ENCODE measurements around the gene CDH16.
"Not testable (repeated sequence)": the region's sequence is repeated elsewhere in the genome, so short reads cannot be mapped to it uniquely, and the experiment has no call there.

Gene CDH16

DNA sequence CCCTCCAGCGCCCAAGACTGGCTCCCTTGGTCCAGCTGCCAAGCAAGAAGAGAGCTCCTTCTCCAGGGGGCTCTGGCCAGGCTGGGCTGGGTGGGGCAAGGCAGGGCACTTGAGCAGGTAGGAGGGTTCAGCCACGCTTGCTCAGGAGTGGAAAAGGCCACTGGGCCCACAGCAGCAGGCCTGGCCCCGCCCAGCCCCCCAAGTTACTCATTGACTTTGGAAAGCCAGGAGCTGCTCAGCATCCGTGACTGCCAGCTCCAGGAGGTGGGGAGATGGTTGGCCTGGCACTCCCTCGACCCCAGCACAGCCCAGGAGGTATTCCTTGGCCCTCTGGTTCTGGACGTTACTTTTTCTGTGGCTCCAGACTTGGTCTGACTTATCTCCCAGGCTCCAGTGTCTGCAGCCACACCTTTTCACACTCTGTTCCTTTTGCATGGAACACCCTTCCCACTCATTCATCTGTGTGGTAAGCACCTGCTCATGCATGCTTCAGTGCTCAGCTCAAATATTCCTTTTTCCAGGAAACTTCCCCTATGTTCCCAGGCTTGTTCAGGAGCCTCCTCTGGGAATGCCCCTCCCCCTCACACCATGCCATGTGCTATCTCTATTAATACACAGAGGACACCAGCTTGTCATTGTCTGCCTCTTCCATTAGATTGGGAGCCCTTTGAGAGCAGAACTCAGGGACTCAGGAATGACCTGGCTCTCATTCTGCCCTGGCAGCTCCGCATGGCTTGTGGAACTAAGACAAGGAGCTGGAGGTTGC, at the start of gene CDH16:
Gene CDH16, minus strand, starts transcription at position 83 of the 766 bp plus-strand sequence. CDS start 820 bp downstream, outside the sequence.
- no peak for DNase-seq (ENCODE audit: low read depth in 2 of 2)

- no peak for DNase-seq (ENCODE audit: low read depth in 2 of 2)
These were observed 45.4 kb upstream of the CDH16 start for GRCh38 chr16:66964049-66964448.

DNA sequence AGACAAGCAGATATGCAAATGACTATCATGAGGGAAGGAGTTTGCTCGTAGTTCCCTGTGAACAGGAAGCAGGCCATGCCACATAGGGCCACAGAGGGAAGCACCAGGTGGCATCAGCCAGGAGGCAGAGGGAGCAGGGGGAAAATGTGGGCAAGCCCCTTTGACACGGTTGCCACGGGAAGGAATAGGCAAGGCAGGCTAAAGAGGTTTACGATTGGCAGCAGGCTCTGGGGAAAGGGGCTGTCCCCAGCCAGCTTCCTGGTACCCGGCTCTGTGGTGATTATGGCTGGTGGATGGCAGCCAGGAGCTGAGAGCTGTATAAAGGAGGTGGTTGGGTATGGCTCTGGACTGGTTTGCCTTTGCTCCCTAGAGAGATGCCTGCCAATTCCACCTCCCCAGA, 43.2 kb upstream of the CDH16 start:
- DNase-seq (ENCODE audit: low read depth in 2 of 2) = no peak

DNA sequence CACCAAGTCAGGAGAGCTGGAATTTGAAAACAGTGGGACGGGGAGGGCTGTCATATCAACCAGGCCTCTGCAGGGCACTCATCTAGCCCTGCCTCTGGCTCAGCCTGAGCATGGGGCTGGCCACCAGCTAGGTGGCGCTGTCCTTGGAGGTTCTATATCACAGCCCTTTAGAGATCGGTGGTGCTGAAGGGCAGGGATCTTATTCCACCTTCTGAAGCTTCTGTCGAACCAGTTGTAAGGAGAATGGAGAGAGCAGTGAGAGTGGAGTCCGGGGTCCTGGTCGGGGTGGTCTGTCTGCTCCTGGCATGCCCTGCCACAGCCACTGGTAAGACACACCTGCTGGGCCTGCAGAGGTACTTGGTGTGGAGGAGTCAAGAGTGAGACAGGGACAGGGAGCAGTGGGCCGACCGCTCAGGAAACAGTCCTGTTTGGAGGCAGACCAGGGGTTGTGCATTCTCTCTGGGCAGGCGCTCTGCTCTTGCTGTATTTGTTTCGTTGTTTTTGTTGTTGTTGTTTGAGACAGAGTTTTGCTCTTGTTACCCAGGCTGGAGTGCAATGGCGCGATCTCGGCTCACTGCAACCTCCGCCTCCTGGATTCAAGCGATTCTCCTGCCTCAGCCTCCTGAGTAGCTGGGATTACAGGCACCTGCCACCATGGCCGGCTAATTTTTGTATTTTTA, 42.5 kb upstream of the CDH16 start, which contains the start of gene CES3:
Gene CES3, plus strand, starts transcription at position 202 of the 680 bp plus-strand sequence. Its CDS starts 42 bp downstream, at position 244.
- DNase-seq (ENCODE audit: low read depth in 2 of 2) = no peak

DNA sequence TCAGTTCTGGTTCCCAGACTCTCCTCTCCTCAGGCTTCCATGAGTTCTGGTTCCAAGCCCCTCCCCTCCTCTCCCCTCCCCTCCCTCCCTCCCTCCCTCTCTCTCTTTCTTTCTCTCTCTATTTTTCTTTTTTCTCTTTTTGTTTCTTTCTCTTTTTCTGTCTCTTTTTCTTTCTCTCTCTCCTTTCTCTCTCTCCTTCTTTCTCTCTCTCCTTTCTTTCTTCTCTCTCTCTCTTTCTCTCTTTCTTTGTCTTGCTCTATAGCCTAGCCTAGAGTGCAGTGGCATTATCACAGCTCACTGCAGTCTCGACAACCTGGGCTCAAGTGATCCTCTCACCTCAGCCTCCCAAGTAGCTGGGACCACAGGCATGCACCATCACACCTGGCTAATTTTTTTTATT, 41.6 kb upstream of the CDH16 start:
- no peak for DNase-seq (ENCODE audit: low read depth in 2 of 2)

GRCh38 chr16:66959704-66960161, 41.0 kb upstream of the CDH16 start:
- DNase-seq (ENCODE audit: low read depth in 2 of 2) = no peak

- no peak for DNase-seq (ENCODE audit: low read depth in 2 of 2)
These were observed 40.4 kb upstream of the CDH16 start for GRCh38 chr16:66958857-66959703.

DNA sequence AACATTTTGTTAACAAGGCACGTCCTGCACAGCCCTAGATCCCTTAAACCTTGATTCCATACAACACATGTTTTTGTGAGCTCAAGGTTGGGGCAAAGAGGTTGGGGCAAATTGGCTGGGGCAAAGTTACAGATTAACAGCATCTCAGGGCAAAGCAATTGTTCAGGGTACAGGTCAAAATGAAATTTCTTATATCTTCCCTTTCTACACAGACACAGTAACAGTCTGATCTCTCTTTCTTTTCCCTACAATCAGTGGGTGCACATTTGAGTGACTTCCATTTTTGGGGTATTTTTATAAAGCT, 37.4 kb upstream of the CDH16 start:
- DNase-seq (ENCODE audit: low read depth in 2 of 2) = not testable (repeated sequence)

DNA sequence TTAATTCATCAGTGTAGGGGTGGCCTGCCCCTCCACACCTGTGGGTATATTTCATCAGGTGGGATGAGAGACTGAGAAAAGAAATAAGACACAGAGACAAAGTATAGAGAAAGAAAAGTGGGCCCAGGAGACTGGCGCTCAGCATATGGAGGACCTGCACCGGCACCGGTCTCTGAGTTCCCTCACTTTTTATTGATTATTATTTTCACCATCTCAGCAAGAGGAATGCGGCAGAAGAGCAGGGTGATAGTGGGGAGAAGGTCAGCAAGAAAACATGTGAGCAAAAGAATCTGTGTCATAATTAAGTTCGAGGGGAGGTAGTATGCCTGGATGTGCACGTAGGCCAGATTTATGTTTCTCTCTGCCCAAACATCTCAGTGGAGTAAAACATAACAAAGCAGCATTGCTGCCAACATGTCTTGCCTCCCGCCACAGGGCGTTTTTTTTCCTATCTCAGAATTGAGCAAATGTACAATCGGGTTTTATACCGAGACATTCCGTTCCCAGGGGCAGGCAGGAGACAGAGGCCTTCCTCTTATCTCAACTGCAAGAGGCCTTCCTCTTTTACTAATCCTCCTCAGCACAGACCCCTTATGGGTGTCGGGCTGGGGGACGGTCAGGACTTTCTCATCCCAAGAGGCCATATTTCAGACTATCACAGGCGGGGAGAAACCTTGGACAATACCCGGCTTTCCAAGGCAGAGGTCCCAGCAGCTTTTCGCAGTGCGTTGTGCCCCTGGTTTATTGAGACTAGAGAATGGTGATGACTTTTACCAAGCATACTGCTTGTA, 36.9 kb upstream of the CDH16 start:
- DNase-seq (ENCODE audit: low read depth in 2 of 2) = not testable (repeated sequence)

GRCh38 chr16:66954097-66954659, 35.5 kb upstream of the CDH16 start:
- DNase-seq (ENCODE audit: low read depth in 2 of 2) = peak; percentile 37 to 52

GRCh38 chr16:66953462-66954096, 34.9 kb upstream of the CDH16 start:
- DNase-seq (ENCODE audit: low read depth in 2 of 2) = no peak

GRCh38 chr16:66952430-66953110, 33.9 kb upstream of the CDH16 start:
- DNase-seq (ENCODE audit: low read depth in 2 of 2) = no peak

DNA sequence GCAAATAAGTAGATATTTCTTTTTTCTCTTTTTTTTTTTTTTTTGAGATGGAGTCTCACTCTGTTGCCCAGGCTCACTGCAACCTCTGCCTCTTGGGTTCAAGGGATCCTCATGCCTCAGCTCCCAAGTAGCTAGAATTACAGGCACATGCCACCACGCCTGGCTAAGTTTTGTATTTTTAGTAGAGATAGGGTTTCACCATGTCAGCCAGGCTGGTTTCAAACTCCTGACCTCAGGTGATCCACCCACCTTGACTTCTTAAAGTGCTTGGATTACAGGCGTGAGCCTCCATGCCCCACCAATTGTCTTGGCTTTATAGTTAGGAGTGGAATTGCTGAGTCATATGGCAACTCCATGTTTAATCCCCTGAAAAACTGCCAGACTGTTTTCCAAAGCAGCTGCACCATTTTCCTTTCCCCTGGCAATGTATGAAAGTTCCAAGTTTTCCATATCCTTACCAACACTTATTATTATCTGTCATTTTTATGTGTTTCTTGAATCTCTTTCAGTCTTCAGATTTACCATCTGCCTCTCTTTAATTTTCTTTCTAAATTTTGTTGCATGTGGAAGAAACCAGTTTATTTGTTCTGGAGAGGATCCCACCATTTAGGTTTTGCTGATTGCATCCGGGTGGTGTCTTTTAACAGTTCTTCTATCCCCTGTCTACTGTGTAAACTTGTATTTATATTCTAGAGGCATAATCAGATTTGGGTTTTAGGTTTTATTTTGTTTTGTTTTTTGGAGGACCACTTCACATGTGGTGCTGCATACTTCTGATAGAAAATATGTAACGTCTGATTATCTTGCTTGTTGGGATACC, 32.5 kb upstream of the CDH16 start:
- DNase-seq (ENCODE audit: low read depth in 2 of 2) = no peak

DNA sequence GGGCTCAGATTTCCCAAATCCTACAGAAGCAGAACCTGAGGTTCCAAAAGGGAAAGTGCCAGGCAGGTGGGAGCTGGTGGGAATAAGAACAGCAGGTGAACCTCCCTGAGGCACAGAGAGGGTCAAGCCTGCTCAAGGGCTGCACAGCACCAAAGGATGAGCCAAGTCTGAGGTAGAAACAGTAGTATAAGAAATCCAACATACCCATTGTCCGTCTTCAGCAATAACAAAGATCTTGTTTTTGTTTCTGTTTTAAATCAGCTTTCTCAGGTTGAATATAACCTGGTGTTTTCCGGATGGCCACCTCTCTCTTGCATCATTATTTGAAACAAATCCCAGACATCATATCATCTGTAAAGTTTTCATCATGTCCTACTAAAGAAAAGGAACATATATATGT, 31.8 kb upstream of the CDH16 start:
- no peak for DNase-seq (ENCODE audit: low read depth in 2 of 2)

- no peak for DNase-seq (ENCODE audit: low read depth in 2 of 2)
These were observed 30.8 kb upstream of the CDH16 start for GRCh38 chr16:66949472-66949871.

- DNase-seq (ENCODE audit: low read depth in 2 of 2) = no peak
These were observed 30.1 kb upstream of the CDH16 start for GRCh38 chr16:66948837-66949225.

GRCh38 chr16:66948134-66948836, 29.6 kb upstream of the CDH16 start:
- DNase-seq (ENCODE audit: low read depth in 2 of 2) = no peak

DNA sequence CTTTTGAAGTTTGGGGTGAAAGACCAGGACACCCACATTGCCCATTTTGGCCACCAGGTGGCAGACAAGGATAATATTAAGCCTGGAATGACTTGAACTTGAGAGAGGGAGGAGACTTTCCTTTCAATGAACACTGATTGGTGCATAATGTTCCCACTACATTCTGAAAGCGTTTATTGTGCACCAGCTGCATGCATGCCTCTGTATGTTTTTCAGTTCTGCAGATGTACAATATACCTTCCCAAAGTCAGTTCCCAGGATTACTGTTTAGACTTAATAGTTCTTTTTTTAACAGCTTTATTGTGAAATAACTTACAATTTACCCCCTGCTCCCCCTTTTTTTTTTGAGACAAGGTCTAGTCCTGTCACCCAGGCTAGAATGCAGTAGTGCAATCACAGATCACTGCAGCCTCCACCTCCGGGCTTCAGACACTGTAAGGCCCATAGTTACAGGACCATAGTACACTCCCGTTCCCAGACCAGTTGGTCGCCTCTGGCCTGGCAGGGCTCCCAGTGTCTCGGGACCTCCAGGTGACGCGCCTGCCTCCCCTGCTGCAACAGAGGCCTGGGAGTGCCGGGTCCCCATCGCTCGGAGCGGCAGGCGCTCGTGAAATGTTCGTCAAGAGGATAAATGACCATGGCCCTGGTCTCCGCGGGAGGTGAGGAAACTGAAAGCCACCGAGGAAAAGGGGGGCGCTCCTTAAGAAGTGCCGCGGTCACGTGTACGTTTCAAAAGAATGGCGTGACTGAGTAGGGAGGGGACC, 28.8 kb upstream of the CDH16 start:
- DNase-seq (ENCODE audit: low read depth in 2 of 2) = peak; percentile 58 to 77
